ENCODE data around the gene TTC28.

- no peak for TF ChIP-seq YY1 (IDR thresholded peaks at IDR 0.05; ENCODE audit: insufficient read depth, insufficient read length)
- no peak for TF ChIP-seq ZNF274 (IDR thresholded peaks at IDR 0.05; ENCODE audit: low read depth, low read length)
- TF ChIP-seq SUZ12 (IDR thresholded peaks at IDR 0.05; ENCODE audit: extremely low read depth, insufficient read depth, insufficient read length), result no peak
Observed at GRCh38 chr22:28012832-28013460, 666.7 kb downstream of the TTC28 start.
